HepG2 (cell line): ENCODE results near the gene NUBP1. TPM values are rescaled to one million over a fixed set of nuclear protein-coding genes. Genes with fewer than 3 reads are reported as not detected.
A peak's percentile ranks its signal among the peaks of the same experiment; 100 is the strongest.

ENCODE experiments used
- ATF7 ChIP-seq, 2 experiments: fragments of 450-650 bp in 1 of 2; sonication (generic) in 1 of 2; formaldehyde crosslinking in 1 of 2; IDR thresholded peaks; 2 replicates each; pipeline versions ENCODE4 v1.4.0 to v1.6.1; 2016 to 2020; ENCODE audit warnings: antibody characterized with exemption in 1 of 2, mild to moderate bottlenecking in 1 of 2, missing genetic modification reagents in 1 of 2
- BCL6 ChIP-seq: IDR thresholded peaks from 2 replicates; pipeline ENCODE4 v1.6.1; 2016; ENCODE audit warnings: missing genetic modification reagents, missing compliant biosample characterization
- CC2D1A ChIP-seq: sonication (generic); formaldehyde crosslinking; IDR thresholded peaks from 2 replicates; pipeline ENCODE4 v1.8.1; 2023; ENCODE audit warnings: mild to moderate bottlenecking, missing genetic modification reagents
- CEBPZ ChIP-seq: IDR thresholded peaks from 2 replicates; pipeline ENCODE4 v1.6.1; 2012; ENCODE audit warnings: low read length, improper control_type of control experiment
- CSRNP1 ChIP-seq: sonication (generic); formaldehyde crosslinking; IDR thresholded peaks from 2 replicates; pipeline ENCODE4 v1.8.1; 2023; ENCODE audit warnings: mild to moderate bottlenecking, missing genetic modification reagents
- GATA4 ChIP-seq: sonication (generic); IDR thresholded peaks from 2 replicates; pipeline ENCODE4 v1.6.1; 2016; ENCODE audit warnings: antibody characterized with exemption, low read depth, borderline replicate concordance
- GRHL1 ChIP-seq: sonication (generic); formaldehyde crosslinking; conservative IDR thresholded peaks from 2 replicates; pipeline ENCODE4 v1.8.0; 2022; ENCODE audit warnings: missing genetic modification reagents
- HNF4A ChIP-seq: sonication (generic); formaldehyde crosslinking; IDR thresholded peaks from 2 replicates; pipeline ENCODE4 v1.4.0; 2020; ENCODE audit warnings: missing genetic modification reagents
- NFE2 ChIP-seq: sonication (generic); formaldehyde crosslinking; IDR thresholded peaks from 2 replicates; pipeline ENCODE4 v1.4.0; 2020; ENCODE audit warnings: missing genetic modification reagents
- TIGD3 ChIP-seq: sonication (generic); formaldehyde crosslinking; IDR thresholded peaks from 2 replicates; pipeline ENCODE4 v1.5.1; 2020; ENCODE audit warnings: mild to moderate bottlenecking, missing genetic modification reagents, borderline replicate concordance
- TSC22D2 ChIP-seq: sonication (generic); formaldehyde crosslinking; IDR thresholded peaks from 2 replicates; pipeline ENCODE4 v1.5.1; 2020; ENCODE audit warnings: missing genetic modification reagents, mild to moderate bottlenecking, borderline replicate concordance
- ZMAT3 ChIP-seq: sonication (generic); formaldehyde crosslinking; conservative IDR thresholded peaks from 2 replicates; pipeline ENCODE4 v1.7.0; 2021; ENCODE audit warnings: missing genetic modification reagents
- ZNF256 ChIP-seq: sonication (generic); formaldehyde crosslinking; conservative IDR thresholded peaks from 2 replicates; pipeline ENCODE4 v1.4.0; 2020; ENCODE audit warnings: missing genetic modification reagents
- ZNF296 ChIP-seq: sonication (generic); formaldehyde crosslinking; conservative IDR thresholded peaks from 2 replicates; pipeline ENCODE4 v1.5.0; 2020; ENCODE audit warnings: mild to moderate bottlenecking, missing genetic modification reagents
- ZNF513 ChIP-seq: sonication (generic); formaldehyde crosslinking; conservative IDR thresholded peaks from 2 replicates; pipeline ENCODE4 v1.5.0; 2020; ENCODE audit warnings: missing genetic modification reagents
- ZNF616 ChIP-seq: sonication (generic); formaldehyde crosslinking; IDR thresholded peaks from 2 replicates; pipeline ENCODE4 v1.5.0; 2020; ENCODE audit warnings: low read depth, mild to moderate bottlenecking, missing genetic modification reagents
- ZNF691 ChIP-seq: sonication (generic); formaldehyde crosslinking; IDR thresholded peaks from 2 replicates; pipeline ENCODE4 v1.4.0; 2020; ENCODE audit warnings: missing genetic modification reagents, low read depth, mild to moderate bottlenecking, borderline replicate concordance
- polyA plus RNA-seq, 8 experiments: library from polyadenylated mRNA; depleted of rRNA in 3 of 8; stranded (reverse) in 7 of 8; unstranded in 1 of 8; fragments of >200 nt; fragmentation: Illumina TruSeq in 4 of 8; extraction: Trizol in 4 of 8; gene quantifications; 2 replicates each; pipeline versions ENCODE4 v1.2.1 to v1.2.3, GENCODE V29; 2011 to 2016; ENCODE audit warnings: low read depth in 4 of 8, missing spikeins in 1 of 8, mixed read lengths in 1 of 8; ENCODE audit not compliant: insufficient read depth in 1 of 8
- total RNA-seq, 5 experiments: library from RNA; depleted of rRNA; stranded (reverse); fragments of >200 nt; fragmentation: Illumina TruSeq; extraction: Trizol; gene quantifications; 2 replicates each; pipeline ENCODE4 v1.2.3, GENCODE V29; 2016; ENCODE audit warnings: low read depth in 1 of 5

NUBP1 gene
- total and polyA plus RNA-seq, 2 of the 13 experiments (the other 11 are each of a cell fraction or from before 2014, with no cell fraction given), result 53.5 to 70.4 TPM

GRCh38 chr16:10728003-10728887, 15.4 kb upstream of the NUBP1 start (continued):
- TF ChIP-seq GRHL1 (no peak), ZNF616 (no peak), HNF4A (CRISPR knock-in tag) (peak; percentile 96), ZNF691 (peak; percentile 68; the same call in 1 of the 2 replicates), ZMAT3 (CRISPR knock-in tag) (no peak), GATA4 (no peak), TIGD3 (0 out of 2 replicates have a peak, but pooled peaks have one; percentile 42), ZNF296 (CRISPR knock-in tag) (no peak), ZNF256 (no peak), ZNF513 (CRISPR knock-in tag) (no peak), CC2D1A (no peak), TSC22D2 (no peak), BCL6 (CRISPR knock-in tag) (peak; percentile 62), ATF7 (IDR thresholded peaks at IDR 0.05) (no peak), ATF7 (CRISPR knock-in tag; IDR thresholded peaks at IDR 0.05) (no peak), CSRNP1 (CRISPR knock-in tag) (no peak), CEBPZ (no peak), NFE2 (CRISPR knock-in tag) (no peak)
